Activated CD4-positive, alpha-beta T cell treated with anti-CD3 and anti-CD28 coated beads, Interleukin-2, amount 10 ng/mL, durations not matched to agents 7 days and 5 days (primary cell): Measurements from ENCODE around the gene SCGB1A1. TPM values are rescaled to one million over a fixed set of nuclear protein-coding genes. Genes with fewer than 3 reads are reported as not detected.
"Not testable (repeated sequence)": the region's sequence is repeated elsewhere in the genome, so short reads cannot be mapped to it uniquely, and the experiment has no call there.

Experiments
- CTCF ChIA-PET: fragments of 350-600 bp; sonication (Branson Sonifier 250); formaldehyde crosslinking; loops from one replicate; lab custom pipeline; 2021; ENCODE audit warnings: antibody characterized with exemption; lab: Charles Lee
- POLR2A ChIA-PET: fragments of 350-600 bp; sonication (Branson Sonifier 250); formaldehyde crosslinking; loops from one replicate; lab custom pipeline; 2021; ENCODE audit warnings: antibody characterized with exemption; lab: Charles Lee
- DNase-seq: peaks from one replicate; pipeline ENCODE4 v3.0.0-alpha.2; 2020
- H3K27ac Mint-ChIP-seq: one replicate; pipeline ENCODE4 v1.8.0; 2021; ENCODE audit warnings: mild to moderate bottlenecking, moderate library complexity, mixed read lengths
- H3K27me3 Mint-ChIP-seq: one replicate; pipeline ENCODE4 v1.8.0; 2021; ENCODE audit warnings: mixed read lengths
- H3K36me3 Mint-ChIP-seq: one replicate; pipeline ENCODE4 v1.8.0; 2021; ENCODE audit warnings: low read depth, mixed read lengths
- H3K4me1 Mint-ChIP-seq: one replicate; pipeline ENCODE4 v1.8.0; 2021; ENCODE audit warnings: mixed read lengths
- H3K4me3 Mint-ChIP-seq: one replicate; pipeline ENCODE4 v1.8.0; 2021; ENCODE audit warnings: mild to moderate bottlenecking, moderate library complexity, mixed read lengths
- H3K9me3 Mint-ChIP-seq: one replicate; pipeline ENCODE4 v1.8.0; 2021; ENCODE audit warnings: mixed read lengths
- total RNA-seq, 2 experiments: library from RNA; stranded (reverse); gene quantifications; one replicate each; pipeline ENCODE4 v1.2.3, GENCODE V29; 2021

SCGB1A1 gene
- total RNA-seq, 2 experiments from 2014 or later, result not detected

- ChIA-PET CTCF (interaction anchor here (0.6 to 1.7 kb wide), 6 partner anchors 9 to 98 kb away, joined by 3 to 8 read pairs (median 4); no protein-coding TSS in a partner anchor), POLR2A (no interaction called here)
- Mint-ChIP-seq H3K36me3 (no peaks in the 10 kb centered on the region), H3K4me3 (peak overlapping the region; percentile 63), H3K27me3 (peaks cover 12% of the 10 kb centered on the region), H3K27ac (no peak overlapping the region), H3K9me3 (no peaks in the 10 kb centered on the region), H3K4me1 (peaks cover 10% of the 10 kb centered on the region)
- no peak for DNase-seq
These were observed 26.0 kb downstream of the SCGB1A1 start for GRCh38 chr11:62444835-62445234.

- H3K36me3 Mint-ChIP-seq, result no peaks in the 10 kb centered on the region
- ChIA-PET CTCF (interaction anchor here (0.6 to 1.7 kb wide), 2 partner anchors 15 to 97 kb away, joined by 3 to 8 read pairs; no protein-coding TSS in a partner anchor), POLR2A (no interaction called here)
- H3K9me3 Mint-ChIP-seq, result no peaks in the 10 kb centered on the region
- H3K27me3 Mint-ChIP-seq, result peaks cover 12% of the 10 kb centered on the region
- peaks cover 10% of the 10 kb centered on the region for H3K4me1 Mint-ChIP-seq
- DNase-seq, result no peak
- H3K4me3 Mint-ChIP-seq, result no peak overlapping the region
- no peak overlapping the region for H3K27ac Mint-ChIP-seq
These were observed 26.5 kb downstream of the SCGB1A1 start for GRCh38 chr11:62445314-62445740.

GRCh38 chr11:62446091-62446490, 27.3 kb downstream of the SCGB1A1 start:
- POLR2A ChIA-PET, result no interaction called here
- CTCF ChIA-PET, result interaction anchor here (0.6 to 1.2 kb wide), 2 partner anchors 51 to 963 kb away, joined by 3 read pairs; no protein-coding TSS in a partner anchor
- Mint-ChIP-seq H3K27ac (no peak overlapping the region), H3K27me3 (peaks cover 12% of the 10 kb centered on the region), H3K4me3 (no peak overlapping the region), H3K4me1 (peaks cover 10% of the 10 kb centered on the region), H3K36me3 (no peaks in the 10 kb centered on the region), H3K9me3 (no peaks in the 10 kb centered on the region)
- DNase-seq, result no peak

- ChIA-PET CTCF (interaction anchor here (1.2 to 1.6 kb wide), 2 partner anchors 25 to 94 kb away, joined by 3 to 6 read pairs; no protein-coding TSS in a partner anchor), POLR2A (no interaction called here)
- Mint-ChIP-seq H3K4me3 (no peak overlapping the region), H3K4me1 (peaks cover 6% of the 10 kb centered on the region), H3K36me3 (no peaks in the 10 kb centered on the region), H3K9me3 (no peaks in the 10 kb centered on the region), H3K27ac (no peak overlapping the region), H3K27me3 (peaks cover 12% of the 10 kb centered on the region)
- DNase-seq, result no peak
These were observed 30.6 kb downstream of the SCGB1A1 start for GRCh38 chr11:62449451-62449851.

- H3K9me3 Mint-ChIP-seq, H3K36me3 Mint-ChIP-seq, POLR2A ChIA-PET, H3K4me3 Mint-ChIP-seq, H3K4me1 Mint-ChIP-seq, H3K27ac Mint-ChIP-seq, DNase-seq: not testable (repeated sequence)
- CTCF ChIA-PET, result interaction anchor here (1.6 kb wide), 1 partner anchor 25 kb away, joined by 6 read pairs; no protein-coding TSS in a partner anchor
- H3K27me3 Mint-ChIP-seq, result peaks cover 12% of the 10 kb centered on the region
These were observed 31.1 kb downstream of the SCGB1A1 start for GRCh38 chr11:62449912-62450311.

- DNase-seq, result no peak
- ChIA-PET POLR2A (interaction anchor here (0.7 kb wide), 1 partner anchor 214 kb away, joined by 5 read pairs; the partner anchor contains the start of gene C11orf98), CTCF (interaction anchor here (0.6 kb wide), 1 partner anchor 71 kb away, joined by 3 read pairs; no protein-coding TSS in a partner anchor)
- no peaks in the 10 kb centered on the region for H3K9me3 Mint-ChIP-seq
- H3K4me3 Mint-ChIP-seq, result no peak overlapping the region
- H3K36me3 Mint-ChIP-seq, result no peaks in the 10 kb centered on the region
- no peak overlapping the region for H3K27ac Mint-ChIP-seq
- peaks cover 12% of the 10 kb centered on the region for H3K27me3 Mint-ChIP-seq
- no peaks in the 10 kb centered on the region for H3K4me1 Mint-ChIP-seq
These were observed 31.9 kb downstream of the SCGB1A1 start for GRCh38 chr11:62450543-62451240.

GRCh38 chr11:62451241-62451621, 32.4 kb downstream of the SCGB1A1 start:
- CTCF ChIA-PET, result interaction anchor here (0.6 to 0.7 kb wide), 3 partner anchors 122 to 1932 kb away, joined by 3 to 5 read pairs (median 3); no protein-coding TSS in a partner anchor
- POLR2A ChIA-PET, result interaction anchor here (0.7 kb wide), 1 partner anchor 214 kb away, joined by 5 read pairs; the partner anchor contains the start of gene C11orf98
- no peak for DNase-seq
- no peak overlapping the region for H3K27ac Mint-ChIP-seq
- no peaks in the 10 kb centered on the region for H3K9me3 Mint-ChIP-seq
- no peaks in the 10 kb centered on the region for H3K4me1 Mint-ChIP-seq
- H3K36me3 Mint-ChIP-seq, result no peaks in the 10 kb centered on the region
- peaks cover 11% of the 10 kb centered on the region for H3K27me3 Mint-ChIP-seq
- no peak overlapping the region for H3K4me3 Mint-ChIP-seq

GRCh38 chr11:62452261-62452660, 33.4 kb downstream of the SCGB1A1 start:
- ChIA-PET CTCF (interaction anchor here (1.2 kb wide), 1 partner anchor 27 kb away, joined by 3 read pairs; no protein-coding TSS in a partner anchor), POLR2A (no interaction called here)
- Mint-ChIP-seq H3K27ac (peak overlapping the region; percentile 52), H3K4me3 (no peak overlapping the region), H3K27me3 (peaks cover 1% of the 10 kb centered on the region), H3K4me1 (no peaks in the 10 kb centered on the region), H3K9me3 (no peaks in the 10 kb centered on the region), H3K36me3 (no peaks in the 10 kb centered on the region)
- no peak for DNase-seq

- Mint-ChIP-seq H3K27me3 (no peaks in the 10 kb centered on the region), H3K27ac (no peak overlapping the region), H3K4me1 (no peaks in the 10 kb centered on the region), H3K9me3 (no peaks in the 10 kb centered on the region), H3K4me3 (no peak overlapping the region), H3K36me3 (no peaks in the 10 kb centered on the region)
- CTCF ChIA-PET, result interaction anchor here (1.2 to 1.9 kb wide), 3 partner anchors 9 to 28 kb away, joined by 3 to 4 read pairs (median 3); no protein-coding TSS in a partner anchor
- POLR2A ChIA-PET, result no interaction called here
- DNase-seq, result no peak
These were observed 34.1 kb downstream of the SCGB1A1 start for GRCh38 chr11:62452839-62453468.

- DNase-seq, result no peak
- Mint-ChIP-seq H3K4me1 (no peaks in the 10 kb centered on the region), H3K36me3 (no peaks in the 10 kb centered on the region), H3K9me3 (no peaks in the 10 kb centered on the region), H3K27ac (no peak overlapping the region), H3K4me3 (no peak overlapping the region), H3K27me3 (no peaks in the 10 kb centered on the region)
- POLR2A ChIA-PET, result no interaction called here
- CTCF ChIA-PET, result no interaction called here
These were observed 37.8 kb downstream of the SCGB1A1 start for GRCh38 chr11:62456630-62457029.

- H3K4me3 Mint-ChIP-seq, result no peak overlapping the region
- H3K27ac Mint-ChIP-seq, result no peak overlapping the region
- H3K4me1 Mint-ChIP-seq, result no peaks in the 10 kb centered on the region
- H3K36me3 Mint-ChIP-seq, result no peaks in the 10 kb centered on the region
- DNase-seq, result no peak
- H3K27me3 Mint-ChIP-seq, result peaks cover 2% of the 10 kb centered on the region
- H3K9me3 Mint-ChIP-seq, result no peaks in the 10 kb centered on the region
- ChIA-PET POLR2A (interaction anchor here (0.6 kb wide), 2 partner anchors 13 to 31 kb away, joined by 3 to 5 read pairs; no protein-coding TSS in a partner anchor), CTCF (interaction anchor here (0.7 to 1.0 kb wide), 3 partner anchors 33 to 792 kb away, joined by 3 to 4 read pairs (median 3); no protein-coding TSS in a partner anchor)
These were observed 38.6 kb downstream of the SCGB1A1 start for GRCh38 chr11:62457478-62457877.

- Mint-ChIP-seq H3K36me3 (no peaks in the 10 kb centered on the region), H3K27me3 (peaks cover 2% of the 10 kb centered on the region), H3K9me3 (no peaks in the 10 kb centered on the region), H3K27ac (no peak overlapping the region), H3K4me3 (no peak overlapping the region), H3K4me1 (peaks cover 3% of the 10 kb centered on the region)
- DNase-seq, result no peak
- CTCF ChIA-PET, result interaction anchor here (0.6 to 1.0 kb wide), 4 partner anchors 34 to 84 kb away, joined by 3 to 4 read pairs (median 3); no protein-coding TSS in a partner anchor
- POLR2A ChIA-PET, result no interaction called here
These were observed 39.6 kb downstream of the SCGB1A1 start for GRCh38 chr11:62458212-62459002.
